OCI-LY3 (cell line): ENCODE data around the gene RNF141.

Experiments used
- EZH2phosphoT487 ChIP-seq: fragments of 200-600 bp; shearing (Covaris generic); IDR thresholded peaks from 2 replicates; pipeline ENCODE4 v1.6.1; 2018; ENCODE audit warnings: antibody characterized with exemption, mixed run types, low read depth
- TF ChIP-seq, protein P1 (sequence below): fragments of 200-600, 300-600 bp; sonication (generic); IDR thresholded peaks from 2 replicates; pipeline ENCODE4 v1.5.1; 2014; ENCODE audit warnings: antibody characterized with exemption, low read length, low read depth

DNA sequence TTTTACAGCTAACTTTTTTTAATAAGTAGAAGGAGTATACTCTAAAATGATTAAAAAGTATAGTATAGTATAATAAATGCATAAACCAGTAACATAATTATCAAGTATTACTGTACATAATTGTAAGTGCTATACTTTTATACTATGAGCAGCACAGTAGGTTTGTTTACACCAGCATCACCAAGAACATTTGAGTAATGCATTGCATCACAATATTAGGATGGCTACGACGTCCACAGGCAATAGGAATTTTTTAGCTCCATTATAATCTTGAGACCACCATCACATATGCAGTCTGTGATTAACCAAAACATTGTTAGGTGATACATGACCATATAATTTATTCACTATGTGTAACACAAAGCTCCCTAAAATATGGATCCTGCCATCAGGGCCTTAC lies 20.4 kb downstream of the RNF141 start:
- TF ChIP-seq, protein P1, sequence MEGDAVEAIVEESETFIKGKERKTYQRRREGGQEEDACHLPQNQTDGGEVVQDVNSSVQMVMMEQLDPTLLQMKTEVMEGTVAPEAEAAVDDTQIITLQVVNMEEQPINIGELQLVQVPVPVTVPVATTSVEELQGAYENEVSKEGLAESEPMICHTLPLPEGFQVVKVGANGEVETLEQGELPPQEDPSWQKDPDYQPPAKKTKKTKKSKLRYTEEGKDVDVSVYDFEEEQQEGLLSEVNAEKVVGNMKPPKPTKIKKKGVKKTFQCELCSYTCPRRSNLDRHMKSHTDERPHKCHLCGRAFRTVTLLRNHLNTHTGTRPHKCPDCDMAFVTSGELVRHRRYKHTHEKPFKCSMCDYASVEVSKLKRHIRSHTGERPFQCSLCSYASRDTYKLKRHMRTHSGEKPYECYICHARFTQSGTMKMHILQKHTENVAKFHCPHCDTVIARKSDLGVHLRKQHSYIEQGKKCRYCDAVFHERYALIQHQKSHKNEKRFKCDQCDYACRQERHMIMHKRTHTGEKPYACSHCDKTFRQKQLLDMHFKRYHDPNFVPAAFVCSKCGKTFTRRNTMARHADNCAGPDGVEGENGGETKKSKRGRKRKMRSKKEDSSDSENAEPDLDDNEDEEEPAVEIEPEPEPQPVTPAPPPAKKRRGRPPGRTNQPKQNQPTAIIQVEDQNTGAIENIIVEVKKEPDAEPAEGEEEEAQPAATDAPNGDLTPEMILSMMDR: no peak
- TF ChIP-seq EZH2phosphoT487: no peak
